Measurements from ENCODE around the gene SUSD1. TPM values are rescaled to one million over a fixed set of nuclear protein-coding genes. Genes with fewer than 3 reads are reported as not detected.
A peak's percentile ranks its signal among the peaks of the same experiment; 100 is the strongest.

The SUSD1 gene
- total and polyA plus RNA-seq, 2 donors from 2014 or later: 11.0 to 19.8 TPM

GRCh38 chr9:112041536-112042243, 133.4 kb downstream of the SUSD1 start:
- Histone ChIP-seq H3K36me3 (ENCODE audit: control insufficient read depth in 2 of 3, insufficient read depth in 3 of 3, low read length in 3 of 3) (no peaks in the 10 kb centered on the region), H3K27me3 (ENCODE audit: control insufficient read depth, insufficient read depth, low read length) (no peaks in the 10 kb centered on the region), H3K9ac (ENCODE audit: low read length in 3 of 3) (no peak overlapping the region), H3K4me3 (ENCODE audit: low read length in 3 of 3) (no peak overlapping the region), H3K4me1 (ENCODE audit: control insufficient read depth in 2 of 3, insufficient read depth in 2 of 3, low read depth in 1 of 3, low read length in 3 of 3) (peaks cover 0 to 3% (median 0%) of the 10 kb centered on the region in 3 donors), H3K9me3 (ENCODE audit: control insufficient read depth in 2 of 3, insufficient read depth in 1 of 3, low read length in 3 of 3) (no peaks in the 10 kb centered on the region), H3K27ac (ENCODE audit: low read depth in 2 of 2, low read length in 2 of 2) (peak overlapping the region in 1 of 2 donors; percentile 66)
- FAIRE-seq (no peak), DNase-seq (peak; percentile 60 to 81 (median 68))
- intact Hi-C loops (cut with DNase I): no loop called here
- no peak for TF ChIP-seq CTCF (IDR thresholded peaks at IDR 0.05; ENCODE audit: borderline replicate concordance, extremely low read depth, insufficient read depth)

- TF ChIP-seq CTCF (IDR thresholded peaks at IDR 0.05; ENCODE audit: borderline replicate concordance, extremely low read depth, insufficient read depth): no peak
- no peaks in the 10 kb centered on the region for H3K9me3 ChIP-seq (ENCODE audit: control insufficient read depth in 2 of 3, insufficient read depth in 1 of 3, low read length in 3 of 3)
- H3K27ac ChIP-seq (ENCODE audit: low read depth in 2 of 2, low read length in 2 of 2): peak overlapping the region in 1 of 2 donors; percentile 66
- H3K9ac ChIP-seq (ENCODE audit: low read length in 3 of 3): no peak overlapping the region
- DNase-seq (no peak), FAIRE-seq (no peak)
- peaks cover 0 to 3% (median 0%) of the 10 kb centered on the region in 3 donors for H3K4me1 ChIP-seq (ENCODE audit: control insufficient read depth in 2 of 3, insufficient read depth in 2 of 3, low read depth in 1 of 3, low read length in 3 of 3)
- no peak overlapping the region for H3K4me3 ChIP-seq (ENCODE audit: low read length in 3 of 3)
- intact Hi-C loops (cut with DNase I): no loop called here
- no peaks in the 10 kb centered on the region for H3K36me3 ChIP-seq (ENCODE audit: control insufficient read depth in 2 of 3, insufficient read depth in 3 of 3, low read length in 3 of 3)
- no peaks in the 10 kb centered on the region for H3K27me3 ChIP-seq (ENCODE audit: control insufficient read depth, insufficient read depth, low read length)
These were observed 133.9 kb downstream of the SUSD1 start for GRCh38 chr9:112041199-112041535.

- DNase-seq (no peak), FAIRE-seq (no peak)
- no peaks in the 10 kb centered on the region for H3K36me3 ChIP-seq (ENCODE audit: control insufficient read depth in 2 of 3, insufficient read depth in 3 of 3, low read length in 3 of 3)
- H3K27ac ChIP-seq (ENCODE audit: low read depth in 2 of 2, low read length in 2 of 2): no peak overlapping the region
- H3K9me3 ChIP-seq (ENCODE audit: control insufficient read depth in 2 of 3, insufficient read depth in 1 of 3, low read length in 3 of 3): no peaks in the 10 kb centered on the region
- intact Hi-C loops (cut with DNase I): no loop called here
- no peak for TF ChIP-seq CTCF (IDR thresholded peaks at IDR 0.05; ENCODE audit: borderline replicate concordance, extremely low read depth, insufficient read depth)
- H3K27me3 ChIP-seq (ENCODE audit: control insufficient read depth, insufficient read depth, low read length): no peaks in the 10 kb centered on the region
- no peak overlapping the region for H3K9ac ChIP-seq (ENCODE audit: low read length in 3 of 3)
- peaks cover 0 to 10% (median 4%) of the 10 kb centered on the region in 3 donors for H3K4me1 ChIP-seq (ENCODE audit: control insufficient read depth in 2 of 3, insufficient read depth in 2 of 3, low read depth in 1 of 3, low read length in 3 of 3)
- no peak overlapping the region for H3K4me3 ChIP-seq (ENCODE audit: low read length in 3 of 3)
These were observed 137.1 kb downstream of the SUSD1 start for GRCh38 chr9:112038017-112038408.

All from kidney (tissue), 14 donors.